ENCODE measurements around the gene SRD5A3. TPM values are rescaled to one million over a fixed set of nuclear protein-coding genes. Genes with fewer than 3 reads are reported as not detected.
"Not testable (repeated sequence)": the region's sequence is repeated elsewhere in the genome, so short reads cannot be mapped to it uniquely, and the experiment has no call there.

Gene SRD5A3
- polyA plus RNA-seq, 1 donor = 11.6 TPM

DNA sequence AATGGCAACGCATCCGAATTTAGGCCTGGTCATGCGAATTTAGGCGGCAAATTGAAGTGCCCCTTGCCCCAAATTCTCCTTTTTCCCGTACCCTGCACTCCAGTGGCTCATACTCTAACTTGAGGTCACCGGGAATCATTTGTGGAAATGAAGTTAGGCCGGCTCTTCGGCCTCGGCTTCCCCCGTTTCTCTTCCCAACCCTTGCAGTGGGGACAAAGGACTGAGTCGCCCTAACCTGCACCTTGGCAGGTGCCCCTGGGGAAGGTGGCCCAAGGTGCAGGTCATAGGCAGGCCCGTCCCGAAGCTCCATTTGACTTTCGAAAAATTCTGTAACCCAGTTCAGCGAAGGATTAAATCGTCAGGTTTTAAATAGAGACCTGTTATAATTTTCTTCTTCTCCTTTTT, 811 bp downstream of the SRD5A3 start:
- no peak for DNase-seq

DNA sequence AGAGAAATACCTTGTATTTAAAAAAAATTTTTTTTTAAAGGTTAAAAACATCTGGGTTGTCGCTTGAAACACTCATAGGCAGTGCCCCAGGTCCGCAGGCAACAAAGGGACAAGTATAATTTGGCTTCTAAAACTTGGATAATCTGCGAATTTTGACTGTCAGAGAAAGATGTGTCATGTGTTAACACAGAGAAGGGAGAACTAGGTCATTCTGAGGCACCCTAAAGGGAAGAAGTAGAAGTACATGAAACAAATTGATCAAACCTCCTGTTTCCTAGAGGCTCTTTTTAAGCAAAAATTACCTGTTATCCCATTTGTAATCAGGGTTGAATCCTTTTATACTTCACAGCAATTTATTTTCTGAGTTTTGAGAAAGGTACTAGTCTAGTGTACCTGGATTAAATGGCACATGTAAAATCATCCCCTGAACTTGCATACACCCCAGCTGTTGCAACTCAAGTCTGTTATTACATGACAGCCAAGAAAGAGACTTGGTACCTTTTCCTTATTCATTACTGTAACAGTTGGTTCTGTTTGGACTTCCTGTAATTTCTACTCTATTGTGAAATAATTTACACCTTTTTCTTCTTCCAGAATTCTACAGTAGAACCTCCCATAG, 1.7 kb downstream of the SRD5A3 start:
- no peak for DNase-seq

DNA sequence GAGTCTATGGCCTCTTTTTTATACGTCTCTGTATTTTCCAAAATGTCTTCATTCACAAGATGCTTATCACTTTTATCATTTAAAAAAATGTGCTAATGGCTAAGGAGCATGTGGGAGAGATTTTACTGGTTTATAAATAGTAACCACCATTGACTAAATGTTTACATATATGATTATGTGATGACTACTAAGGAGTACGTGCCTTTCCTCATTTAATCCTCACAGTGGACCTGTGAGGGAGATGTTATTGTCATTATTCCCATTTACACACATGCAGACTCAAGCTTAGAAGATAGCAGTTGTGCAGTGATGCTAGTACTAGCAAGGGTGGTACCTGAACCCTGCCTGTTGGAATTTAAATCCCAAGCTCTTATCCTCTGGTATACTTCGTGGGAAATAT, 2.4 kb downstream of the SRD5A3 start:
- no peak for DNase-seq

DNA sequence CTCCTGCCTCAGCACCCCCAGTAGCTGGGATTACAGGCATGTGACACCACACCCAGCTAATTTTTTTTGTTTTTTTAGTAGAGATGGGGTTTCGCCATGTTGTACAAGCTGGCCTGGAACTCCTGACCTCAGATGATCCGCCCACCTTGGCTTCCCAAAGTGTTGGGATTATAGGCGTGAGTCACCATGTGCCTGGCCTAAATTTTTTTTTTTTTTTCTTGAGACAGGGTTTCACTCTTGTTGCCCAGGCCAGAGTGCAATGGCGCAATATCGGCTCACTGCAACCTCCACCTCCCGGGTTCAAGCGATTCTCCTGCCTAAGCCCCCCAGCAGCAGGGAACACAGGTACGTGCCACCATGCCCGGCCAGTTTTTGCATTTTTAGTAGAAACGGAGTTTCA, 4.8 kb downstream of the SRD5A3 start:
- DNase-seq = not testable (repeated sequence)

DNA sequence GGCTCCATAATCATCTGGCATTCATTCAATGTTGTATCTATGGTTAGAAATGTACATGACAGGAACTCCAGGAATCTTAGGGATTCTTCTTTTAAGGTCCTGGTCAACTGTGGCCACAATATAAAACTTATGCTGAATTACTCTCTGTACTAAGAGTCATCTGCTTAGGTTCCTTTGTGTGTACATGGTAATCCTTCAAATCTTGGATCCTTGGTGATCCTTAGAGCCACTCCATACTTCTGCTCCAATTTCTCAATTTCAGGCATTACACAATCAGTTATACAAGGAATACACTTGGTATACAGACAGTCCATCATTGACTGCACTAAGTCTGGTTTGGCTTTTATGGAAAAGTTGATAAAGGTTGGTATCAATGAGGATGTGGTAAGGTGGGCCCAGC, 5.8 kb downstream of the SRD5A3 start:
- no peak for DNase-seq

DNA sequence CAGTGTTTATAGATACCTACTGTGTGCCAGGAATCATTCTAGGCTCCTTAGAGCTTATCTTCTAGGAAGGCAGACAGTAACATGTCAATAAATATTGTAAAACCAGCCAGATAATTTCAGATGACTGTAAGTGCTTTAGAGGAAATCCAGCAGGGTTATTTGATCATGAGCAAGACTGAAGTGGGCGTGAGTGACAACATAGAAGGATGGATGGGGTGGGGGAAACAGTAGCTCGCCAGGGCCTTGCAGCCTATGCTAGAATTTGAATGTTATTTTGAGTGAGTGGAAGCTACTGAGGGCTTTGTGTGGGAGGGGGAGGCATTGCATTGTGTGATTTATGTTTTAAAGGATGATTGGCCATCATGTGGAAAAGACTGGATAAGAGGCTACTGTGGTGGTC, 6.7 kb downstream of the SRD5A3 start:
- DNase-seq = no peak

DNA sequence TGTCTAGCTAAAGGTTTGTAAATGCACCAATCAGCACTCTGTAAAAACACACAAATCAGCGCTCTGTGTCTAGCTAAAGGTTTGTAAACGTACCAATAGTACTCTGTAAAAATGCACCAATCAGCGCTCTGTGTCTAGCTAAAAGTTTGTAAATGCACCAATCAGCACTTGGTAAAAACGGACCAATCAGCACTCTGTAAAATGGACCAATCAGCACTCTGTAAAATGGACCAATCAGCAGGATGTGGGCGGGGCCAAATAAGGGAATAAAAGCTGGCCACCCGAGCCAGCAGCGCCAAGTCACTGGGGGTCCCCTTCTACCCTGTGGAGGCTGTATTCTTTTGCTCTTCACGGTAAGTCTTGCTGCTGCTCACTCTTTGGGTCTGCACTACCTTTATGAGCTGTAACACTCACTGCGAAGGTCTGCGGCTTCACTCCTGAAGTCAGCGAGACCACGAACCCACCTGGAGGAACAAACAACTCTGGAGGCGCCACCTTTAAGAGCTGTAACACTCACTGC, 7.2 kb downstream of the SRD5A3 start:
- not testable (repeated sequence) for DNase-seq

DNA sequence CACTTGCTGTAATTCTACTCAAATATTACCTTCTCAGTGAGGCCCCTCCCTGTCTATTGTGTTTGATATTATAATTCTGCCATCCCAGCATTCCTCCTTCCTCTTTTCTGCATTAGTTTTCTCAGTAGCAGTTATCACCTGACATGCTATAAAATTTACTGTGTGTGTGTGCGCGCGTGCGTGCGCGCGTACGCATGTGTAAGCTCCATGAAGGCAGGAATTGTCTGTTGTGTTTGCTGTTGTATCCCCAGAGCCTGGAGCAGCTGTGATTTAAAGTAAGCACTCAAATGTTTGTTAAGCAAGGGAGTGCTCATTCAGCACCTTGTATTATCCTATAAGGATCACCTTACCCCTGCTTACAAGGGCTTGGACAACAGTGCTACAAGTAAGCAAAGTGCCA, 8.6 kb downstream of the SRD5A3 start:
- no peak for DNase-seq

DNA sequence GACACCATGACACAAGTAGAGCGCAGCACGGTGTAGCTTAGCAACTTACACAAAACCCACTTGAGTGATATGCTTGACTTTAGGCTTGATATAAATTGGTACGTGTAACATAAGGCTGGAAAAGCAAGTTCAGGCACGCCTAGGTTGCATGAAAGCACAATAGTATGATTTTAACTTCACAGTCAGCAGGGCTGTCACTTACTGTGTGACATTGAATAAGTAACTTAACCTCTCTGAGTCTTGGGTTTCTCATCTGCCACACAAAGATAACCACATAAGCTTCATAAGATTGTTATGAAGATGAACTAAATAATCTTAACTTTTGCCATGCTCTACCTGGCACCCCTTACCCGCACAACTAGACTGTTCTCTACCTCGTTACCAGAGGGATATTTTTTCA, 9.5 kb downstream of the SRD5A3 start:
- DNase-seq = no peak

DNA sequence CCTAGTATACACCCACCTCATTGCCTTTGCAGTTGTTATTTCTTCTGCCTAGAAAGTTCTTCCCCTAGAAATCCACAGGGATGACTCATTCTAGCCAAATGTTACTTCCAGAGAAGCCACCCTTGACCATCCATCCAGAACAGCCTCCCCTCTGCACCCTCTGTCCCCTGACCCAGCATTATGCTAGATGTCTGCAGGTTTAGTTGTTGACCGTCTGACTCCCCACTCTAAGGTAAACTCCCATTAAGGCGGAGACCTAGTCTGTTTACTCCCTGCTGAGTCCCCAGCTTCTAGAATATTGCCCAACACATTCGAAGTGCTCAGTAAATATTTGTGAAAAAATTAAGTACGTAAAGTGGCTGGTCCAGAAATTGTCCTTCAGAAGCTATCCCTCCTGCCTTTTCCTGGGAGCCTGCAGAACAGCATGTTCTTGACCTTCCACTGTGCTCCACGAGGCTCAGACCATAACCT, 11.0 kb downstream of the SRD5A3 start:
- no peak for DNase-seq

DNA sequence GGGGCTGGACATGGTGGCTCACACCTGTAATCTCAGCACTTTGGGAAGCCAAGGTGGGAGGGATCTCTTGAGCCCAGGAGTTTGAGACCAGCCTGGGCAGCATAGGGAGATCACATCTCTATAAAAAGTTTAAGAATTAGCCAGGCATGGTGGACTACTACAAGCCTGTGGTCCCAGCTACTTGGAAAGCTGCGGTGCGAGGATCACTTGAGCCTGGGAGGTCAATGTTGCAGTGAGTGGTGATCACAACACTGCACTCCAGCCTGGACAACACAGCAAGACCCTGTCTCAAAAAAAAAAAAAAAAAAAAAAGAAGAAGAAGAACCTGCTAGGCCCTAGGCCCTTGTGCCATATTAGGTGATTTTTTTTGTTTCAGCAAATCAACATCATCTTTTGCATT, 12.2 kb downstream of the SRD5A3 start:
- no peak for DNase-seq

DNA sequence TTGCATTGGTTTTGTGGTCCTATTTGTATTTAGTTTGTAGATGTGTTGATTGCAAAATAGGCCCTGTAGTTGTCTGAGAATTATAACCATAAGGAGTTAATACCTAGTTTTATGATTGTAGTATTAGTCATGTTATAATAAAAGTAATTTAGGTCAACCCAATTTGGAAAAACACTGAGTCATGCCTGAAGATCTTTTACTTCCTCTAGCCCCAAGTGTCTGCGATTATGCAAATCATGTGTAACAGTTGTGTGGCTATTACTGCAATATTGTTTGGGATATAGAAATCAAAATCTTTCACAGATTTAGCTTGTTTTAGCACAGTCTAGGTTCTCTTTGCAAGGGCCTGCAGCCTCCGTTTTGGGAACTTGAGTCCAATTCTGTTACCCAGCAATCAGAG, 12.6 kb downstream of the SRD5A3 start:
- DNase-seq = no peak

DNA sequence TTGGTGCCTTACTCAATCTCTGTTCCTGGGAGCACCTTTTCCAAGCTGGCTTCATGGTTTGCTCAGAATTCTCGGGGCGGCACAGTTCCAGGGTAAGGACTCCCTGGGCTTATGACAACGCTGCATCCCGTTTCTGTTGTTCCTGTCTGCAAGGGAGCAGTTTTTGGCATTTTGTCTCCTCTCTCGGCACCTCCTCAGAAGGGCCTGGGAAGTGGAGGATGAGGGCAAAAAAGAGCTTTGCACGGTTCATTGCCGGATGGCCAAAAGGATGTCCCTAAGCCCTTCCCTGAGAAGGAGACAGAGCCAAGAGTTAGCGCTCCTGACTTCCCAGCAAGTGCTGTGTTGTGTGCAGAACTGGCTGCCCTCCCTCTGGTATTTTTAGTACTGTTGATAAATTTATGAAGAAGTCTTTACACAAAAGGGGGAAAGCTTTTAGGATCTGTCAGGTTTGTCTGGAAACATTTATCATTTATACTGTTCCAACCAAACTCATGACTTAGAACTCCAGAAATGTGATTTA, 13.4 kb downstream of the SRD5A3 start:
- DNase-seq = no peak

DNA sequence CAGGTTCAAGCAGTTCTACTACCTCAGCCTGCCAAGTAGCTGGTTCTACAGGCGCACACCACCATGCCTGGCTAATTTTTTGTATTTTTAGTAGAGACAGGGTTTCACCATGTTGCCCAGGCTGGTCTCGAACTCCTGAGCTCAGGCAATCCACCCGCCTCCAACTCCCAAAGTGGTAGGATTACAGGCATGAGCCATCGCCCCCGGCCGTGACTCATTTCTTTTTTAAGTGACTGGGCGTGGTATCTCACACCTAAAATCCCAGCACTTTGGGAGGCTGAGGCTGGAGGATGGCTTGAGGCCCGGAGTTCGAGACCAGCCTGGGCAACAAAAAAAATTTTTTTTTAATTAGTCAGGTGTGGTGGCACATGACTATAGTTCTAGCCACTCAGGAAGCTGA, 16.9 kb downstream of the SRD5A3 start:
- DNase-seq = not testable (repeated sequence)

DNA sequence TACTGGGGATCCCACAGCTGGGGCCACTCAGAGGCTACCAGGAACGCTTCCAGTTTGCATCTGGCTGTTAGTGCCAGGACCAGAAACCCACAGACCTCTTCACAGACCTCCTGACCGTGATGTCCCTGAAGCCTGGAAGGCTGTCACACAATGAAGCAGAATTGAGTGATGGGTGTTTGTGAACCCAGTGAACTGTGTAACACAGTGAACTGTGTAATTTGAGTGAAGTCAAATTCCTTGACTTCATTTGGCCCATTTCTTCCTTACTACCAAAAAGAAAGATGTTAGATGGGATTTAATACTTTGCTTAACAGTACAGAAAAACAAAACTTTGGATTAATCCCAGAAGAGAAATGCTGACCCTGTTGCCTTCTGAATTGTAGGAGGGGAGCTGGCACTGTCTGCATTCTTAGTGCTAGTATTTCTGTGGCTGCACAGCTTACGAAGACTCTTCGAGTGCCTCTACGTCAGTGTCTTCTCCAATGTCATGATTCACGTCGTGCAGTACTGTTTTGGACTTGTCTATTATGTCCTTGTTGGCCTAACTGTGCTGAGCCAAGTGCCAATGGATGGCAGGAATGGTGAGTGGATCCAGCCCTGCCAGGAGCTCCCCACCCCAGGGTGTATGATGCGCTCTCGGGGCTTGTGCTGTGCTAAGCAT, 17.8 kb downstream of the SRD5A3 start:
- no peak for DNase-seq

DNA sequence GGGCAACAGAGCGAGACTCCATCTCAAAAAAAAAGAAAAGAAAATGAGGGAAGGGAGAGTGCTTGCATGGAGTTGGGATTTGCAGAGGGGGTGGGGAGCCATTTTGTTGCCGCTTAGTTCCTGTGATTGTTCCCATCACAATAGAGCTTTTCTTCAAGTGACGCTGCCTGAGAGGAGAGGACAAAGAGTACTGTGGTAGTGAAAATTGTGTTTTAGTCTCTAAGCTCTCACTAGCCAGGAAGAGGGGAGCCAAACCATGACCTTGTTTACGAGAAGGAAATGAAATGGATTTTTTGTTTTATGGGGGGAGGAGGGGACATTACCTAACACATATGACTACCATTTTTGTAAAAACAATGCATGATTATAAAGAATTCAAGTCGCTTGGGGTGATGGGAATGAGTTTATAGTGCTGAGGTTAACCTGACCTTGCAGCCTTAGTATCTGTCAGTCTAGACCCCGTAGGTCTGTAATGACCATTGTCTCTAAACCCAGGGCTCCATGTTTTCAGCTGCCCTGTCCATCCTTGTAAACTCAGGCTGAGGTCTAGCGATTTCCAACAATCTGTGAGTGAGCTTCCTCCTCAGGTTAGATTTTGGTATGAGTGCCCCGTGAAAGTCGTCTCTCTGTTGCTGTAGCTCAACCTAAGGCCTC, 18.8 kb downstream of the SRD5A3 start:
- DNase-seq = no peak

DNA sequence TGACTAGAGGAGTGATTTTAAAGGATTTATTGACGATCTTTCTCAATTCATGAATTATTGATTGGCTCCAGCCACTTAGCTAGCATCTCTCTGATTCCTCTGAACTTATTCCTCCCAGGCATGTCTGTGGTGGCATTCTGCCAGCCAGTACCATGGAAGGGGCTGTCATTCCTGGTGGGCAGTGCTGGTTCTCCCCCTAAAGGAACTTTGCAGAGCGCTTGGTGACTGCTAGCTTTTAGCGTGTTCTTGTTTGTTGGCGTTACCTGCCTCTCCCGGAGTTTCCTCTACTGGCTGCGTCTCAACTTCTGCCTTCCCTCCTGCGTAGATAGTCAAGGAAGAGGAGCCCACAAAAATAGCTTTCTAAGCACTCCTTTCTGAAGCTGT, 19.3 kb downstream of the SRD5A3 start:
- DNase-seq = no peak

DNA sequence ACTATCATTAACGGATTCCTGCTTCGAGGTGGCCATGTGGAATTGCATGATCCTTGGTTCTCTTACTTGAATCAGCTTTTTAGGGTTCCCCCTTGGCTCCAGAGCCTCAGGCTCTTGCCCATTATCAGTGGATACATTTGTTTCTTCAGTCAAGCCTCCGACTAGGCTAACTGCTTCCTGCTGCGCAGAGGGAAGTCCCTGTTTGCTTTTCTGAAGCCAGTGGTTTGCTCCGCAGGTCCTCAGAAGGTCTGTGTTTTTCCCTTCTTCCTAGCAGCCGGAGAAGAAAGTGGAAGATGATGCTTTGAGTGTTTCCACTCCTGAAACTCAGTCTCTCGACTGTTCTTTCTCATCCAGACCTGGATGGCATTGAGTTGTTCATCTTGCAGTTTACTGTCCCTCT, 20.6 kb downstream of the SRD5A3 start:
- no peak for DNase-seq

DNA sequence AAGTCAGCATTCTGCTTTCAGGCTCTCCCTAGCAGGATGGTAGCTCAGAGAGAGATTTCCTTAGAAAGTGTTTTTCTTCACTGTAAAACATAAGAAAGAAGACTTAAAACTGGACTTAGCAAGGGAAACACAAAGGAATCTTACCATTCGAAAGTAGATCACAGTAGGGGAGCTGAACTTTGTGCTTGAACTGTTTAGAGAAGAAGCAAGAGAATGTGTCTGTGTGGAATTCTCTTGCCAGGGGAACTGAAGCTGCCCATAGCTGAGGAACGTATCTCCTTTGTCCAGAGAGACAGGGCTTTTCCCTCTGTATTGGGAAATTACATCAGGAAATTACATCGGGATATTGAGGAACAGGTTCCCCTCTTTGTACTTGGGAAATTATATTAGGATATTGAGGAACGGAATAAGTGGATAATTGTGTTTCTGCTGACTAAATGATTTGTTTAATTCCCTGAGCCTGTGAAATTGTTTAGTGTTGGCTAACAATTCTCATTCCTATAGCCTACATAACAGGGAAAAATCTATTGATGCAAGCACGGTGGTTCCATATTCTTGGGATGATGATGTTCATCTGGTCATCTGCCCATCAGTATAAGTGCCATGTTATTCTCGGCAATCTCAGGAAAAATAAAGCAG, 21.2 kb downstream of the SRD5A3 start:
- no peak for DNase-seq

DNA sequence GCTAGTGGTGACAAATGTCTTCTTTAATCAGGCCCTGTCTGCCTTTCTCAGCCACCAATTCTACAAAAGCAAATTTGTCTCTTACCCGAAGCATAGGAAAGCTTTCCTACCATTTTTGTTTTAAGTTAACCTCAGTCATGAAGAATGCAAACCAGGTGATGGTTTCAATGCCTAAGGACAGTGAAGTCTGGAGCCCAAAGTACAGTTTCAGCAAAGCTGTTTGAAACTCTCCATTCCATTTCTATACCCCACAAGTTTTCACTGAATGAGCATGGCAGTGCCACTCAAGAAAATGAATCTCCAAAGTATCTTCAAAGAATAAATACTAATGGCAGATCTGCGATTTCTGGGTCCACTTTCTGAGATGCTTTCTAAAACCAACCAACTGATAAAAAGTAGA, 23.9 kb downstream of the SRD5A3 start:
- no peak for DNase-seq

DNA sequence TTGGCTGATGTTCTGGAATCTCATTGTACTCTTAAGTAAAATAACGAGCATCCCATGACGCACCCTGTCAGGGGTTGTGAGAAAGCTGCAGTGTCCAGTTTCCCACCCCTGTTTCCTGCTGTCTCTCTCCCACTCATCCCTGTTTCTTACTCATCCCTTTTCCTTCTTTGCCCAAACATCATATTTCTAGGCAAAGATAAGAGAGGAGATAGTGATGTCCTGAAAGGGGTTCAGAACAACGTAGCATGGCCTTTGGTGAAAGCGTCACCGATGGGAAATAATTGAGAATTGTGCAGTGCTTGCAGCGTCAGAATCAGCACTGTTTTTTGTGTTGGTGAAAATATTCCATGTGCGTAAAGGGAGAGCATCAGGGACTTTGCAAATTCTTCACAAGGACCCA, 26.2 kb downstream of the SRD5A3 start:
- DNase-seq = no peak

DNA sequence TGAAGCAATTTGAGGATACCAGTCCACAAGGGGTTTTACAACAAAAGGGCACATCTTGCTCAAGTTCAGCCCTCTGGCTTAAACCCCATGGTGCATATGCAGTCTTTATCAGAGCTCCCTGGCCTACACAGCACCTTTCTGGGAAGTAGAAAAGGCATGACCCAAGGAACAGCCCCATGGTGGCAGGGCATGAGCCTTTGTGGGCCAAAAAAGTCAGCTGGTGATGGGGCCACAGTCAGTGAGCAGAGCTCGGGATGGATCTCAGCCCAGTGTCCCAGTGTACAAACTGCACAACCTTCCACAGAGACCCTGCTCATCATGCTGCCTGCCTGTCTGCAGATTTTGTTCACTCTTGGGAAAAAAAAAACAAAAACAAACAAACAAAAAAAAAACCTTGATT, 27.4 kb downstream of the SRD5A3 start:
- DNase-seq = no peak

DNA sequence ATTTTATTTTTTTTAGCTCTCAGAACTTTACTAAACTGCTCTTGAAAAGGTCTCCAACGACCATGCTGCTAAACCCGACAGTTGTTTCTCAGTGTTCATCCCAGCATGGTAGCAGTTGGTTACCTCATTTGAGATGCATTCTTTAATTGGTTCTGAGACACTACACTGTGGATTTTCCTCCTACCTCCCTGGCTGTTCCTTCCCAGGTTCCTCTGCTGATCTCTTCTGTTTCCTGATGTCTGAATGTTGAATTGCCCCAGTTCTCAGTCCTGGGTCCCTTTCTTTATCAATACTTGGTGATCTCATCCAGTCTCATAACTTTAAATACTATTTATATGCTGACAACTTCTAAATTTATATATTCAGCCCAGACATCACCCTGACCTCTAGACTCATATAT, 30.7 kb downstream of the SRD5A3 start:
- DNase-seq = no peak

Data from hindlimb muscle (tissue), 1 donor.